ENCODE measurements around the gene GPBAR1.

Gene GPBAR1

DNA sequence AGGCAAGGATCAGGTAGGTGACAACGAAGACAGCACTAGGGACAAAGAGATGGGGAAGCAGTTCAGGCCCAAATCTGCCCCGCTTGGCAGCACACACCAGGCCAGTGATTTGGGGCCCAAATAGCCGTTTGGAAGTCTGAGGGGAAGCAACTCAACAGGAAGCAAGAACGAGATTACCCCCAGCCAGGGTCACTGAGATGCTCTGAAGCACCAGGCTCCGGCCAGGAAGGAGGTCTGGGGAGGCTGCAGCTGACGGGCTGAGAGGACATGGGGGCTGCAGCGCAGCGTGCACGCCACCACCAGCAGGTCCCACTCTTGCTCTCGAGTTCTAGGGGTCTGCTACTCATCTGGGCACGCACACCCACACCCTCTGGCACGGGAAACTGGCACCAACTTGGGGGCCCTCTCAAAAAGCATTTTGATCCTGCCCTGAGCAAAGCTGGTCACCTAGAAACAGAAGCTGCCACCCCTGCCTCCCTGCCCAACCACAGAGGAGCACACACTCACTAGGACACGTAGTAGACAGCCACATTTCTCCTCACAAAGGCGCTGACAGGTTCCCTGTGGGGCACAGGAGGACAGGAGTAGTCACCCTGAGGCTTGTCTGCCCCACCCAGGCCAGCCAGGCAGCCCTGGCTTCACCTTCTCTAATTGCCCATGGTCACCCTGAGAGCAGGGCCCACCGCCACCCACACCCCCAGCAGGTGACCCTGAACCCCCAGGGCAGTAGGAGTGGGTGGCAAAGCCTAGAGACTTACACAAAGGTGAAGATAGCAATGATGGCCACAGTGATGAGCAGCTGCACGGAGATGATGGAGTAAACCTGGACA is 17.9 kb downstream of the GPBAR1 start:
- TF ChIP-seq, protein P1, sequence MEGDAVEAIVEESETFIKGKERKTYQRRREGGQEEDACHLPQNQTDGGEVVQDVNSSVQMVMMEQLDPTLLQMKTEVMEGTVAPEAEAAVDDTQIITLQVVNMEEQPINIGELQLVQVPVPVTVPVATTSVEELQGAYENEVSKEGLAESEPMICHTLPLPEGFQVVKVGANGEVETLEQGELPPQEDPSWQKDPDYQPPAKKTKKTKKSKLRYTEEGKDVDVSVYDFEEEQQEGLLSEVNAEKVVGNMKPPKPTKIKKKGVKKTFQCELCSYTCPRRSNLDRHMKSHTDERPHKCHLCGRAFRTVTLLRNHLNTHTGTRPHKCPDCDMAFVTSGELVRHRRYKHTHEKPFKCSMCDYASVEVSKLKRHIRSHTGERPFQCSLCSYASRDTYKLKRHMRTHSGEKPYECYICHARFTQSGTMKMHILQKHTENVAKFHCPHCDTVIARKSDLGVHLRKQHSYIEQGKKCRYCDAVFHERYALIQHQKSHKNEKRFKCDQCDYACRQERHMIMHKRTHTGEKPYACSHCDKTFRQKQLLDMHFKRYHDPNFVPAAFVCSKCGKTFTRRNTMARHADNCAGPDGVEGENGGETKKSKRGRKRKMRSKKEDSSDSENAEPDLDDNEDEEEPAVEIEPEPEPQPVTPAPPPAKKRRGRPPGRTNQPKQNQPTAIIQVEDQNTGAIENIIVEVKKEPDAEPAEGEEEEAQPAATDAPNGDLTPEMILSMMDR (IDR thresholded peaks at IDR 0.05; ENCODE audit: insufficient read depth, low read depth, low read length, missing control alignments), result no peak
- no peak overlapping the region for H3K4me3 ChIP-seq (ENCODE audit: low read depth, low read length)
- no peak for DNase-seq (ENCODE audit: low read depth)

DNA sequence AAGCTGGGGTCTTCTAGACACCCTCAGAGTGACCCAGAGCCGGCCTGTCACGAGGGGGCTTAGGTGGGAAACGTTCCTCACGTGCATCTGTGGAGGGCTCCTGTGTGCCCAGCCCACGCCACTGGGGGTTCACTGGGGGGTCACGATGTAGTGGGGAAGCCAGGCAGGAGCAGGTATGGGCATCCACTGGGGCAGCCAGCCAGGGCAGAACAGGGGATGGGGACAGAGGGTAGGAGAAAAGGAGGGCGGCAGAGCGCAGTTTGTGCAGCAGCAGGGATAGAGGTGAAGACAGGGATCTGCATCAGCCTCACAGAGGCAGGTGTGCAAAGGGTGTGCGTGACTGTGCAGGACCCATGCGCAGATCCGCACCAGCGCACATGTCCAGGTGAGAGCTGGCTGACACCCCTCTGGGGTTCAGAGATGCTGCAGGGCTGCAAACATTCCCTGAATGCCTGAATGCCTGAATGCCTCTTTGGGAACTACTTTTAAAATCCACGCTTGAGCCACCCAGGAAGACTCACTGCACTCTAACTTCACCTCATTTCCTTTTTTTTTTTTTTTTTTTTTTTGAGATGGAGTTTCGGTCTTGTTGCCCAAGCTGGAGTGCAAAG is 19.6 kb downstream of the GPBAR1 start:
- DNase-seq (ENCODE audit: low read depth), result no peak
- no peak overlapping the region for H3K4me3 ChIP-seq (ENCODE audit: low read depth, low read length)
- TF ChIP-seq, protein P1 (IDR thresholded peaks at IDR 0.05; ENCODE audit: insufficient read depth, low read depth, low read length, missing control alignments), result no peak

DNA sequence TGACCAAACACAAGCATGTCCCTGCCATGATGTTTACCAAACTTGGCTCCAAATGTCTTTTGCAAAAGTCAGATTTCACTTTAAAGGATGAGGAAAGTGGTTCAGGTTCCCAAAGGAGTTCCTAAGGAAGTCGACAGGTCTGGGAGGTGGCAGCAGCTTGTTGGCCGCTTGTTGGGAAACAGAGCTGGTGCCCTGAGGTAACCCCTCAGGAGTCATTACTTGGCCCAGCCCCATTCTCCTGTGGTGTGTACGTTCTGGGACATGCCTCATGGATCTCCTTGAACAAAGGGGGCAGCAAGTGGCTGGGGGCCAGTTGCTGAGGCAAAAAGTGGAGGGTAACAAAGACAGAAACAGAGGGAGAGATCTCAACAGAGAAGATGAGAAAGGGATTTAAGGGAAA is 20.6 kb downstream of the GPBAR1 start:
- TF ChIP-seq, protein P1 (IDR thresholded peaks at IDR 0.05; ENCODE audit: insufficient read depth, low read depth, low read length, missing control alignments), result no peak
- no peak for DNase-seq (ENCODE audit: low read depth)
- H3K4me3 ChIP-seq (ENCODE audit: low read depth, low read length), result no peak overlapping the region

DNA sequence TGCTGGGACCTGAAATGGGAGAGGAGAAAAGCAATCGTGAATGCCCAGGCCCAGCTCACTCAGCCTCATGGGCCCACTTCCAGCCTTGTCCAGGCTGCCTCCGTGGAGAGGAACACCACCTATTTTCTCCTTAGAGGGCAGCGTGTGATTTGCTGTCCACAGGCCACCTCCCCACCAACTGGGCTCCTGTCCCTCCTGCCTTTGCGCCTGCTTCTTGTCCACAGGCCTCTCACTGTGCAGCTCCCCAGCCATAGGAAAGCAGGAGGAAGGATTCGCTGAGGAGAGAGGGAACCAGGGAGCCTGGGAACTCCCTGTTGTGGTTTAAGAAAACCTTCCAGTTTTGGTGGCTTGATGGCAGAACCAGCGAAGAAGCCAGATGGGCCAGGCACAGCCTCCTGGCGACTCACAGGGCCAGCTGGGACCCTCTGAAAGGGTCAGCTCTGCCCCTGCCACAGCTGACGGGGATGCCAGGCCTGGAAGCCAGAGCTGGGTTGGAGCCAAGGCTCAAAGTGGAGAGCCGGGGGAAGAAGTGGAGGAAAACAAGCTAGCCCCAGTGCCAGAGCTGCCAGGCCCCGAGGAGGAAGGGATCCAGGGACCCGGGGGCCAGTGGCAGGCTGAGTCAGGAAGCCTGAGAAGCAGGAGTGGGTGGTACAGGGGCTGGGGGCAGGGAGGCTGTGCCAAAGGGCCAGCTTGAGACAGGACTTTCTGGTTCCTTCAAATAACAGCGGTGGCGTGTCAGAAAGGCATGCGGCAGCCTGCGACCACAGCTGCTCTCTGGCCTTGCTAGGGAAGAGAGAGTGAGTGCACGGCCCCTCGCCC is 21.6 kb downstream of the GPBAR1 start:
- DNase-seq (ENCODE audit: low read depth), result no peak
- TF ChIP-seq, protein P1 (IDR thresholded peaks at IDR 0.05; ENCODE audit: insufficient read depth, low read depth, low read length, missing control alignments), result no peak
- no peak overlapping the region for H3K4me3 ChIP-seq (ENCODE audit: low read depth, low read length)

DNA sequence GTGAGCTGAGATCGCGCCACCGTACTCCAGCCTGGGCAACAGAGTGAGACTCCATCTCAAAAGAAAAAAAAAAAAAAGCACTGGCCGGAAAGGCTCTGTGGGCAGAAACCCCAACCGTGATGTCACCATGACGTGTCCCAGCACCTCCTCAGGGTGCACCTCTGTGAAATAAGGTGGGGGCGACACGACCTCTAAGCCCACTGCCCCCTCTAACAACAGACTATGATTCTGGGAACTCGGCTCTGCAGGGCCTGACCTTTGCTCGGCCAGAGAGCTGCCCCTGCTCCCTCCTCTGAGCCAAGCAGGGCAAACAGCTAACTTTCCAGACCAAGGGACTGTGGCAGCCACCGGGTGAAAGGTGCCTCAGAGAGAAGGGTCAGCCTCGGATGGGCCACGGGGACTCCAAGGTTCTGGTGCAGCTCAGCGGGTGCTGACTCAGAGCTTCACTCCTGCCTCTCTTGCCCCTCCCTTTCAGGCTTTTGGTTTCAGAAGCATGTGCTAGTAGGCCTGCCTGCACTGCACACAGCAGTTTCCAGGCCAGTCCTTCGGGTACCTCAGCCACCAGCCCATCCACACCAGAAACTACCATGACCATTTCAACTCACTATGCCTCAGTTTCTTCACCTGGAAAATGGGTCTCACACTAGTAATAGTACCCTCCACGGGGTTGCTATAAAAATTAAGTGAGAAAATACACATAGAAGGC is 23.4 kb downstream of the GPBAR1 start:
- TF ChIP-seq, protein P1 (IDR thresholded peaks at IDR 0.05; ENCODE audit: insufficient read depth, low read depth, low read length, missing control alignments), result no peak
- H3K4me3 ChIP-seq (ENCODE audit: low read depth, low read length), result no peak overlapping the region; the same call in none of the 2 replicates
- peak; percentile 87 for DNase-seq (ENCODE audit: low read depth)

DNA sequence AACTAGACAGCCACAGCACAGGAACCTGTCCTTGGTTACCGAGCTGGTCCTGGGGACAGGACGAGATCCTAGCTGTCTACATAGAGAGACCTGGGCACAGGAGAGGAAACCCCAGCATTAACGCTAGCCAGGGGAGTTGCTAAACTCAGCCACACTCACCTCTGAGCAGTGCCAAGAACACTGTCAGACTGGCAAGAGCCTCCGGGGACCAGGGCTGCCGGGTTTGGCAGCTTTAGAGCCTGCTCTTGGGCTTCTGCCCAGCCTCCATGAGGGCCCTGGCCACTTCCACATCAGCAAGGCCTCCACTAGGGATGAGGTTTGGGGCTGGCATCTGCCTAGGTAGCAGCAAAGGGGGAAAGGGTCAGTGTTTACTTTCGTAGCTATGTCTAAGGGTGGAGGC is 24.8 kb downstream of the GPBAR1 start:
- H3K4me3 ChIP-seq (ENCODE audit: low read depth, low read length), result peak overlapping the region; percentile 77
- DNase-seq (ENCODE audit: low read depth), result no peak
- TF ChIP-seq, protein P1 (IDR thresholded peaks at IDR 0.05; ENCODE audit: insufficient read depth, low read depth, low read length, missing control alignments), result no peak

Data from GM12865 (cell line).